ENCODE data around the gene ZBTB1.
"Not testable (repeated sequence)": the region's sequence is repeated elsewhere in the genome, so short reads cannot be mapped to it uniquely, and the experiment has no call there.

ZBTB1 gene

GRCh38 chr14:64495252-64495651 is 9.3 kb upstream of the ZBTB1 start:
- in situ Hi-C loops (cut with MboI; ENCODE audit: low sequenced_read_pairs) = no loop called here

GRCh38 chr14:64496764-64497163 is 7.8 kb upstream of the ZBTB1 start:
- in situ Hi-C loops (cut with MboI; ENCODE audit: low sequenced_read_pairs) = no loop called here

GRCh38 chr14:64500088-64500487 is 4.5 kb upstream of the ZBTB1 start:
- in situ Hi-C loops (cut with MboI; ENCODE audit: low sequenced_read_pairs) = no loop called here

GRCh38 chr14:64501411-64502171 is 3.0 kb upstream of the ZBTB1 start:
- in situ Hi-C loops (cut with MboI; ENCODE audit: low sequenced_read_pairs) = no loop called here

GRCh38 chr14:64502456-64502855 is 2.1 kb upstream of the ZBTB1 start:
- in situ Hi-C loops (cut with MboI; ENCODE audit: low sequenced_read_pairs) = no loop called here

- in situ Hi-C loops (cut with MboI; ENCODE audit: low sequenced_read_pairs) = no loop called here
These were observed 1.6 kb upstream of the ZBTB1 start for GRCh38 chr14:64502887-64503433.

GRCh38 chr14:64503434-64504309 is 898 bp upstream of the ZBTB1 start, which contains the start of gene ZBTB25:
Gene ZBTB25 (minus strand): TSS chr14:64503838. CDS start chr14:64490533, 13,305 bp downstream.
- in situ Hi-C loops (cut with MboI; ENCODE audit: low sequenced_read_pairs) = no loop called here

GRCh38 chr14:64504897-64505794 is 576 bp downstream of the ZBTB1 start:
- in situ Hi-C loops (cut with MboI; ENCODE audit: low sequenced_read_pairs) = no loop called here

GRCh38 chr14:64506721-64507120 is 2.2 kb downstream of the ZBTB1 start:
- in situ Hi-C loops (cut with MboI; ENCODE audit: low sequenced_read_pairs) = no loop called here

- in situ Hi-C loops (cut with MboI; ENCODE audit: low sequenced_read_pairs) = no loop called here
These were observed 3.0 kb downstream of the ZBTB1 start for GRCh38 chr14:64507376-64508156.

- in situ Hi-C loops (cut with MboI; ENCODE audit: low sequenced_read_pairs) = no loop called here
These were observed 3.7 kb downstream of the ZBTB1 start for GRCh38 chr14:64508215-64508776.

GRCh38 chr14:64509036-64509435 is 4.5 kb downstream of the ZBTB1 start:
- in situ Hi-C loops (cut with MboI; ENCODE audit: low sequenced_read_pairs) = no loop called here

GRCh38 chr14:64510825-64511671 is 6.5 kb downstream of the ZBTB1 start:
- in situ Hi-C loops (cut with MboI; ENCODE audit: low sequenced_read_pairs) = no loop called here

GRCh38 chr14:64513271-64513670 is 8.7 kb downstream of the ZBTB1 start:
- in situ Hi-C loops (cut with MboI; ENCODE audit: low sequenced_read_pairs) = no loop called here

- in situ Hi-C loops (cut with MboI; ENCODE audit: low sequenced_read_pairs) = no loop called here
These were observed 10.5 kb downstream of the ZBTB1 start for GRCh38 chr14:64515053-64515452.

GRCh38 chr14:64516969-64517368 is 12.4 kb downstream of the ZBTB1 start:
- in situ Hi-C loops (cut with MboI; ENCODE audit: low sequenced_read_pairs) = no loop called here

GRCh38 chr14:64517667-64518066 is 13.1 kb downstream of the ZBTB1 start:
- in situ Hi-C loops (cut with MboI; ENCODE audit: low sequenced_read_pairs) = not testable (repeated sequence)

GRCh38 chr14:64518229-64518628 is 13.7 kb downstream of the ZBTB1 start:
- in situ Hi-C loops (cut with MboI; ENCODE audit: low sequenced_read_pairs) = no loop called here

GRCh38 chr14:64520699-64521098 is 16.1 kb downstream of the ZBTB1 start:
- in situ Hi-C loops (cut with MboI; ENCODE audit: low sequenced_read_pairs) = no loop called here

All from HL-60/S4 treated with phorbol 12-myristate 13-acetate at 8.2 ng/mL for 4 days and 3 days (cell line).